HEK293T (cell line): Measurements from ENCODE around the gene IL21.

Source experiments
- ARNT ChIP-seq: fragments of 450-650 bp; IDR thresholded peaks from 2 replicates; pipeline ENCODE4 v1.6.1; 2017; ENCODE audit warnings: mild to moderate bottlenecking
- BHLHE40 ChIP-seq: fragments of 450-650 bp; IDR thresholded peaks from 2 replicates; pipeline ENCODE4 v1.6.1; 2016; ENCODE audit warnings: mild to moderate bottlenecking, moderate library complexity, borderline replicate concordance
- FOXM1 ChIP-seq: fragments of 450-650 bp; IDR thresholded peaks from 2 replicates; pipeline ENCODE4 v1.6.1; 2017; ENCODE audit warnings: mild to moderate bottlenecking, borderline replicate concordance

DNA sequence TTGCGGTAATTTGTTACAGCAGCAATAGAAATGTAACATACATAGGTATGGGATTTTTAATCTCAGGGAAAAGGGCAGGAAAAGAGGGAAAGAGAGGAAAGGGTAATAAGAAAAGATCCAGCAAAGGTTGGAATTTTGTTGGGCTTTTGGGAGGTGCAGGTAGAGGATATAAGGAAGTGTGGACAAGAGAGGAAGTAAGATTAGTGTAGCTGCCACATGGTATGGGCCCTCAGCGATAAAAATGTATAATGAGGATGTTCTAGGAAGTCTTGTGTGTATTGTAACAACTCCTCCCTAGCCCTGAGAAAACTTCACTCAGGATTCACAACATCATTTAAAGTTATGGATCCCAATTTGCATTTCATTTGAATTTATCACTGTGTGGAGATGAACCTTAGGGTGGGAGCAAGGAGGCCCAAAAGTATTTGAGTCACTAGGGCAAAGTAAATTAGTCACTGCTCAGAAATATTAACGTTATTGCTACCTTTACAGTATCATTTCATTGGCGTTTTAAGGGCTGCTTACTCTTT is 2.8 kb upstream of the IL21 start:
- TF ChIP-seq ARNT (no peak), FOXM1 (no peak), BHLHE40 (no peak)
